DOHH2 (cell line): ENCODE measurements around the gene RETREG1.

ENCODE experiments used
- H3F3A ChIP-seq: fragments of 200-600 bp; sonication (generic), shearing (Covaris generic); 2 replicates; pipeline ENCODE4 v1.6.0; 2016; ENCODE audit warnings: antibody characterized with exemption, mild to moderate bottlenecking; ENCODE audit not compliant: control insufficient read depth, insufficient read depth
- H3K27ac ChIP-seq: fragments of 200-600 bp; sonication (generic); 2 replicates; pipeline ENCODE4 v1.5.1; 2014; ENCODE audit warnings: low read depth, mild to moderate bottlenecking, low read length, moderate library complexity
- H3K27me3 ChIP-seq: fragments of 200-600 bp; sonication (generic); 2 replicates; pipeline ENCODE4 v1.6.1; 2014; ENCODE audit warnings: mild to moderate bottlenecking, low read length, mixed read lengths; ENCODE audit not compliant: control insufficient read depth
- H3K36me3 ChIP-seq: fragments of 200-600 bp; sonication (generic); 2 replicates; pipeline ENCODE4 v1.6.1; 2014; ENCODE audit warnings: mild to moderate bottlenecking, low read length, moderate library complexity, mixed read lengths; ENCODE audit not compliant: control insufficient read depth
- H3K4me1 ChIP-seq: fragments of 200-600 bp; sonication (generic); 2 replicates; pipeline ENCODE4 v1.6.1; 2014; ENCODE audit warnings: mild to moderate bottlenecking, low read length, mixed read lengths; ENCODE audit not compliant: control insufficient read depth
- H3K4me2 ChIP-seq: fragments of 200-600 bp; sonication (generic); 2 replicates; pipeline ENCODE4 v1.6.0; 2014; ENCODE audit warnings: mild to moderate bottlenecking, low read length, moderate library complexity
- H3K4me3 ChIP-seq: fragments of 200-600 bp; sonication (generic); 2 replicates; pipeline ENCODE4 v1.5.1; 2014; ENCODE audit warnings: mild to moderate bottlenecking, low read length, mixed read lengths
- H3K79me2 ChIP-seq: fragments of 200-600 bp; sonication (generic); 2 replicates; pipeline ENCODE4 v1.6.1; 2014; ENCODE audit warnings: mild to moderate bottlenecking, low read length, mixed read lengths; ENCODE audit not compliant: control insufficient read depth
- H3K9me2 ChIP-seq: fragments of 200-600 bp; sonication (generic); replicated peaks from 2 replicates; pipeline ENCODE4 v1.6.1; 2014; ENCODE audit warnings: mild to moderate bottlenecking, low read length, mixed read lengths; ENCODE audit not compliant: control insufficient read depth
- H3K9me3 ChIP-seq: fragments of 200-600 bp; sonication (generic); 2 replicates; pipeline ENCODE4 v1.6.1; 2014; ENCODE audit warnings: antibody characterized with exemption, low read length, mixed read lengths; ENCODE audit not compliant: control insufficient read depth, insufficient read depth
- H4K20me1 ChIP-seq: fragments of 200-600 bp; sonication (generic); 2 replicates; pipeline ENCODE4 v1.6.0; 2014; ENCODE audit warnings: low read depth, mild to moderate bottlenecking, antibody characterized with exemption, low read length, moderate library complexity; ENCODE audit not compliant: control insufficient read depth, insufficient read depth
- EZH2phosphoT487 ChIP-seq: fragments of 200-600 bp; sonication (generic); IDR thresholded peaks from 2 replicates; pipeline ENCODE4 v1.6.1; 2017; ENCODE audit warnings: borderline replicate concordance, mild to moderate bottlenecking, antibody characterized with exemption, low read length, moderate library complexity, mixed read lengths
- TF ChIP-seq, protein P1 (sequence below): fragments of 200-600 bp; sonication (generic); IDR thresholded peaks from one replicate; pipeline ENCODE4 v1.5.1; 2014; ENCODE audit warnings: antibody characterized with exemption, mild to moderate bottlenecking, low read depth, low read length; ENCODE audit not compliant: poor library complexity, severe bottlenecking

Gene RETREG1

DNA sequence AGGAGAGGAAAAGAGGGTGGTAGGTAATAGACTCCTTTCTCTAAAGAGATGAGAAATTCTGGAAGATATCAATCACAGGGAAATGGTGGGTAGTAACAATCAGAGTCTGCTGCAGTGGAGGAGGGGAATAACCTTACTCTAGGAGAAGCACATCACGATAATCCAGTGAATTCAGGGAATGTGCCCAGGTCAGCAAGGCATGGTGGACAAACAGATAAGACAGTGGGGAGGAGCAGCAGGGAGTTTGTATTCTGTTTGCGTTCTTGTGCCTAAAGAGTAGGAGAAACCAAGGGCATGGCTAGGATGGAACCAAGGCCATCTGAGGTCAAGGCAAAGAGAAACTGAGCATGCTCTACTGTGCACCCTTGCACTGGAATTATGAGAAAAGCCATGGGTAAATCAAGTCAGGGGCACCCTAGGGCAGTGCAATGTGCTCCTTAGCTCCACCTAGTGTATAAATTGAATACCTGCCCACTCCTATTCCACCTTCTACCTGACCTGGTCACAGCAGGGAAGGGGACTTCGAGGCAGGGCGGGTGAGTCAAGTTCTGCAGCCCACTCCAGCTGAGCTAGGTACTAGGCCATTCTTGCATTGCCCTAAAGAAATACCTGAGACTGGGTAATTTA is 31.6 kb downstream of the RETREG1 start:
- Histone ChIP-seq H3K36me3 (no peaks in the 10 kb centered on the region), H3K4me2 (no peak overlapping the region), H3K27me3 (no peaks in the 10 kb centered on the region), H3K9me3 (no peaks in the 10 kb centered on the region), H3K79me2 (no peaks in the 10 kb centered on the region), H3K9me2 (no peaks in the 10 kb centered on the region), H3K4me3 (no peak overlapping the region), H4K20me1 (no peaks in the 10 kb centered on the region), H3K4me1 (peaks cover 16% of the 10 kb centered on the region), H3K27ac (no peak overlapping the region), H3F3A (no peaks in the 10 kb centered on the region)
- TF ChIP-seq EZH2phosphoT487: no peak
- TF ChIP-seq, protein P1, sequence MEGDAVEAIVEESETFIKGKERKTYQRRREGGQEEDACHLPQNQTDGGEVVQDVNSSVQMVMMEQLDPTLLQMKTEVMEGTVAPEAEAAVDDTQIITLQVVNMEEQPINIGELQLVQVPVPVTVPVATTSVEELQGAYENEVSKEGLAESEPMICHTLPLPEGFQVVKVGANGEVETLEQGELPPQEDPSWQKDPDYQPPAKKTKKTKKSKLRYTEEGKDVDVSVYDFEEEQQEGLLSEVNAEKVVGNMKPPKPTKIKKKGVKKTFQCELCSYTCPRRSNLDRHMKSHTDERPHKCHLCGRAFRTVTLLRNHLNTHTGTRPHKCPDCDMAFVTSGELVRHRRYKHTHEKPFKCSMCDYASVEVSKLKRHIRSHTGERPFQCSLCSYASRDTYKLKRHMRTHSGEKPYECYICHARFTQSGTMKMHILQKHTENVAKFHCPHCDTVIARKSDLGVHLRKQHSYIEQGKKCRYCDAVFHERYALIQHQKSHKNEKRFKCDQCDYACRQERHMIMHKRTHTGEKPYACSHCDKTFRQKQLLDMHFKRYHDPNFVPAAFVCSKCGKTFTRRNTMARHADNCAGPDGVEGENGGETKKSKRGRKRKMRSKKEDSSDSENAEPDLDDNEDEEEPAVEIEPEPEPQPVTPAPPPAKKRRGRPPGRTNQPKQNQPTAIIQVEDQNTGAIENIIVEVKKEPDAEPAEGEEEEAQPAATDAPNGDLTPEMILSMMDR: peak; percentile 75

DNA sequence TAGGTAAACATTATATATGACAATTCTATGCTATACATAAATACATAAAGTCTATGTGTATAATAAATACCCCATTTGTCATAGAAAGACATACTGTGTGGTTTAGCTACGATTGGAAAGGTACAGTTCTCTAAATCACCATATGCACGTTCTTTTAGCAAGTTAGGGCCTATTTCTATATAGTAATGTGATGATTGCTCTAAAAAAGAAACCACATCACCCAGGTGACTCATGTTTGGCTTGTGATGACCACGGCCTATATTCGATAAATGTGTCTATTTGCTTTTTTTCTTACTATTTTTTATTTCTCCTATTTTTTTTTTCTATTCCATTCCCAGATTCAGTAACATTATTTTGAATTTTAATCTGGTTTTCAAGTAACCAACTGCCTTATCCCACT is 34.7 kb downstream of the RETREG1 start:
- H3K4me1 ChIP-seq: peaks cover 16% of the 10 kb centered on the region
- H3F3A ChIP-seq: no peaks in the 10 kb centered on the region
- H3K79me2 ChIP-seq: no peaks in the 10 kb centered on the region
- H3K4me2 ChIP-seq: no peak overlapping the region
- no peak overlapping the region for H3K27ac ChIP-seq
- no peaks in the 10 kb centered on the region for H3K36me3 ChIP-seq
- no peak overlapping the region for H3K4me3 ChIP-seq
- H4K20me1 ChIP-seq: no peaks in the 10 kb centered on the region
- H3K9me3 ChIP-seq: no peaks in the 10 kb centered on the region
- no peak for TF ChIP-seq EZH2phosphoT487
- TF ChIP-seq, protein P1: no peak
- peaks cover 2% of the 10 kb centered on the region; the same call in 1 of the 2 replicates for H3K27me3 ChIP-seq
- no peaks in the 10 kb centered on the region for H3K9me2 ChIP-seq

DNA sequence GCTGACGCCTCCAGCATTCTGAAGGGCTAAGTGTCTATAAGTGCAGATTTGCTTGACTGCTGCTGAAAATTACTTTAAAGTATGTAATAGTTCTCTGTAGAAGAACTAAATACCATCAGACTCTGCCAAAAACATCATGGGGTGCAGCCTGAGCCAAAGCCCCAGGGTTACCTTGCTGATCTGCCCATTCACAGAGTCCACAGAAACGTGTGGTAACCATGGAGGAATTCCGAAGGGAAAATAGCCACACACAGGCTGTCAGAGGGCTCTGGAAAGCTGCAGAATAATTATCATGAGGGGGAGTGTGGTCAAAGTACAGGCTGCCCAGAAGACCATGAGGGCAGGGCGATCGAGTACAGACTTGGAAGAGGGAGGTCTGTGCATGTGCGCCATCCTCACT is 36.4 kb downstream of the RETREG1 start:
- Histone ChIP-seq H3K4me3 (no peak overlapping the region), H3K36me3 (no peaks in the 10 kb centered on the region), H3K27ac (no peak overlapping the region), H3K9me2 (no peaks in the 10 kb centered on the region), H3F3A (no peaks in the 10 kb centered on the region), H3K79me2 (no peaks in the 10 kb centered on the region), H3K4me1 (peaks cover under 1% of the 10 kb centered on the region), H3K9me3 (no peaks in the 10 kb centered on the region), H3K4me2 (no peak overlapping the region), H3K27me3 (peaks cover 2% of the 10 kb centered on the region; the same call in 1 of the 2 replicates), H4K20me1 (no peaks in the 10 kb centered on the region)
- TF ChIP-seq EZH2phosphoT487: no peak
- TF ChIP-seq, protein P1: no peak
